NOMO-1 (cell line): ENCODE measurements around the gene NOX3.
"Not testable (repeated sequence)": the region's sequence is repeated elsewhere in the genome, so short reads cannot be mapped to it uniquely, and the experiment has no call there.

Experiments used
- DNase-seq, 2 experiments: peaks; one replicate each; lab custom pipeline; 2025; ENCODE audit not compliant: unreplicated experiment in 2 of 2; lab: John Stamatoyannopoulos, UW

The NOX3 gene

DNA sequence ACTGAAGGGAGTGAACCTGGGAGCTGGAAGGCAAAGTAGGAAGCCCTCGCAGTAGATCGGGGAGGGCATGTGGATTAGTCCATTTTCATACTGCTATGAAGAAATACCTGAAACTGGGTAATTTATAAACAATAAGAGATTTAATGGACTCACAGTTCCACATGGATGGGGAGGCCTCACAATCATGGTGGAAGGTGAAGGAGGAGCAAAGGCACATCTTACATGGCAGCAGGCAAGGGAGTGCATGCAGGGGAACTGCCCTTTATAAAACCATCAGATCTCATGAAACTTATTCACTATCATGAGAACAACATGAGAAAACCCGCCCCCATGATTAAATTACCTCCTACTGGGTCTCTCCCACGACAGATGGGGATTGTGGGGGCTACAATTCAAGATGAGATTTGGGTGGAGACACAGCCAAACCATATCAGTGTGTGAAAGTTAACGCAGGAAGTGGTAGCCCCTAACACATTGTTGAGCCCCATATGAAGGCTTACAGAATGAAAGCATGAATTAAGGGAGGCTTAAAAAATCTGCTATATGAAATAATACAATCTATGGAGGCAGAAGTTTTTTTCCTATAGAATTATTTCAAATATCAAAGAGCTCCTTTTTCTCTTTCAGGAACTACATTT lies 15.5 kb upstream of the NOX3 start:
- not testable (repeated sequence) for DNase-seq

GRCh38 chr6:155468543-155468942 lies 12.9 kb upstream of the NOX3 start:
- DNase-seq = not testable (repeated sequence)

DNA sequence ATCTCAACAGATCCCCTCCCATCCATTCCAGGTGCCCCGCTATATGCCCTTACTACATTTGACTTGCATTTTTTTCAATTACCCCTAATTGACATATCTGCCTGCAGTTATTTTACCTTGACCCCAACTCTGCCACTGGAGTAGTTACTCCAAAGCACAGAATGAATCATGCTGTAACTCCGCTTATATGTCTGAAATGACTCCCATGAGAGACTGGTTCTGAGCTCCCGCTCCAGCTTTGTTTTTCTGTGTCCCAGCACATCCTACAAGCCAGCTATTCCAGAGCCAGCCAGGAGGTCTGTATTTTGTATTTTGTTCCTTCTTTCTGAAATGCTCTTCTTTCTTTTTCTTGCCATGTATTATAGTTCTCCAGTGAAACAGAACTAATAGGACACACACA lies 10.9 kb upstream of the NOX3 start:
- no peak for DNase-seq

GRCh38 chr6:155461556-155461955 lies 5.9 kb upstream of the NOX3 start:
- DNase-seq = no peak

DNA sequence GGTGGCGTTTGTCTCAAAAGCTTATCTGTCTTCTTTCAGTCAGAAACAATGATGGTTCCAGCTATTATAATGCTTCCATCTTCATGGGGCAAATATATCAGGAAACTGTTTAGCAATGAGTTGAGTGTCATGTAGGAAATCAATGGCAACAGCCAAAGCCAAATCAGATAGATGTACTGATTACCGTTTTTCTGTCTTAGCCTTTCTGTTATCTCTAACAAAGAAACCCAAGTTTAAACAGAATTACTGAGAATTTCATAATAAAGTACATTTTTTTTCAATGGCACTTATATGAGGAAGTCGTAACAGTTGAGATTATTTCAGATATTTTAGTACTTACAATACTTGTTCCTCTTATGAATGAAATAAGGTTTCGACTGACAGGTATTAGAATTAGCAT lies 1.2 kb downstream of the NOX3 start:
- peak in 1 of 2 experiments; percentile 62 for DNase-seq

DNA sequence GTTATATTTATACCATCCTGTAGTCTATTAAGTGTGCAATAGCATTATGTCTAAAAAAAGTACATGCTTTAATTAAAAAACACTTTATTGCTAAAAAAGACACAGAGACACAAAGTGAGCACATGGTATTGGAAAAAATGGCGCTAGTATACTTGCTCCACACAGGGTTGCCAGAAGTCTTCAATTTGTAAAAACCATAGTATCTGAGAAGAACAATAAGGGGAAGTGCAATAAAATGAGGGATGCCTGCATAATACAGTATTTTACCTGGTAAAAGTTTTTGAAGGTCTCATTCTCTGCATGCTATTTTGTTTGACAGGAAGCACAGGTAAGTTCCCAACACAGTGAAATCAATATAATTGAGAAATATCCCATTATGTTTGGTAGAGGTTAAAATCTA lies 1.6 kb downstream of the NOX3 start:
- DNase-seq = peak in 1 of 2 experiments; percentile 36

- no peak for DNase-seq
These were observed 3.1 kb downstream of the NOX3 start for GRCh38 chr6:155452576-155452975.

- not testable (repeated sequence) for DNase-seq
These were observed 4.1 kb downstream of the NOX3 start for GRCh38 chr6:155451530-155451929.

DNA sequence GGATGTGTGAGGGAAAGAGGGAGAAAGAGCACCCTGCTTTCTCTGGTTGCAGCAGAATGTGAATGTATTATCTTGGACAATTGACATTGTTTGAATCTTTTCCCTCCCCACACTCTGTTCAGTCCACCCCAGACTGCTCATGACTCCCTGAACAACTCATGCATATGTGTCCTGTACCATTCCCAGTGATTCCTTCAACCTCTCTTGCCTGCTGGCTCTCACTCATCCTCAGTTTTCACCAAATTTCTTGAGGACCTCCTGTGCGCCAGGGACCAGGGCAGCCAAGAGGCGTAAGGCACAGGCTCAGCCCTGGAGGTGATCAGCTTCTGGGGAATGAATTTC lies 5.4 kb downstream of the NOX3 start:
- no peak for DNase-seq

GRCh38 chr6:155449450-155450239 lies 6.0 kb downstream of the NOX3 start:
- no peak for DNase-seq

- DNase-seq = no peak
These were observed 6.8 kb downstream of the NOX3 start for GRCh38 chr6:155448668-155449449.

GRCh38 chr6:155447949-155448348 lies 7.7 kb downstream of the NOX3 start:
- no peak for DNase-seq

GRCh38 chr6:155444952-155445903 lies 10.4 kb downstream of the NOX3 start:
- no peak for DNase-seq

GRCh38 chr6:155444120-155444917 lies 11.3 kb downstream of the NOX3 start:
- no peak for DNase-seq

DNA sequence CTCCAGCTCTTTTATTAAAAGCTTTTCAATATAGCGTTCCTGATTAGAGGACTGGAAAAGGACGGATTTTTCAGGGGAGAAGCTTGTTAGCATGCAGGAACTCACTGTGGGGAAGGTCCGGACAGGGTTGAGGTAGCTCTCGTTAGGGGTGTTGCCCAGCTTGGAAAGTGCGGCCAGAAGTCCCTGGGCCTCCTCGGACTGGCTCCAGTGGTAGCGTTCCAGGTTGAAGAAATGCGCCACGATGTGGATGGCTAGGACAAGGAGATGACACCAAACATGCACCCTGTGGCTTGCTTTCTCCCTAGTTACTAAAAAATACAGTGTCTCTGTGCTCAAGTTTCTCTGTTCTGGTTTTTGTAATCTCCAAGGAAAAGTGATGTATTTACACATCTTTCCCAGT lies 12.5 kb downstream of the NOX3 start:
- DNase-seq = no peak

DNA sequence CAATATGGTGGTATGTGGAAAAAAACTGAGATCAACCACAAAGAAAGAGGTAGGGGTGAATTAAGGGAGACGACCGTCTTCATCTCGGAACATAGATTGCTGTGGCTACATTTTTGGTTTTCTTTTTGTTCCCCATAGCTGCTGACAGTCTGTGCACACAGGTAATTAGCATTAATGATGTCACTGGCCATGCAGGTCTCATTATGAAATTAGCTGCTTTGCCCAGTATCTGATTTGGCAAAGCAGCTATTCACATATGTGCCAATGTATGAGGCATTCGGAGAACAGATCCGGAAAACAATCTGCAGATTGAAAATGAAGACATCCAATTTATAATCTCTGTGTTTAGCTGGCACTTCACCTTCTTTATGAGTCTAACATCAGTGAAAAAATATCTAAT lies 13.1 kb downstream of the NOX3 start:
- DNase-seq = peak; percentile 39 to 77

DNA sequence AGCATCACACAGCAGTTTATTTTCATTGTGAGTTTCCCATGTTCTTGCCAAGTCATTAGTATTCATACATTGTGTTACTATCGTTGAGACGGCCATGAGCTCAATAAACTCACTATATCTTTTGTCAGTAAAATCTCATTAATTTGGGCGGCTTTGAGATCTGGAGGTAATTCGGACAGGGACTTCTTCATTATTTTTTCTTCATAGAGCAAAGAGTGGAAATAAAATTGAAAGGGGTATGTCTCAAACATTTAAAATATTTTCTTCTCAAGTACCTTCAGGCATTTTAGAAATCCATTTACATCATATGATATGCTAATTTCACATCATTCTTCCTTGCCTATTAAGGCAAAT lies 14.6 kb downstream of the NOX3 start:
- DNase-seq = no peak

DNA sequence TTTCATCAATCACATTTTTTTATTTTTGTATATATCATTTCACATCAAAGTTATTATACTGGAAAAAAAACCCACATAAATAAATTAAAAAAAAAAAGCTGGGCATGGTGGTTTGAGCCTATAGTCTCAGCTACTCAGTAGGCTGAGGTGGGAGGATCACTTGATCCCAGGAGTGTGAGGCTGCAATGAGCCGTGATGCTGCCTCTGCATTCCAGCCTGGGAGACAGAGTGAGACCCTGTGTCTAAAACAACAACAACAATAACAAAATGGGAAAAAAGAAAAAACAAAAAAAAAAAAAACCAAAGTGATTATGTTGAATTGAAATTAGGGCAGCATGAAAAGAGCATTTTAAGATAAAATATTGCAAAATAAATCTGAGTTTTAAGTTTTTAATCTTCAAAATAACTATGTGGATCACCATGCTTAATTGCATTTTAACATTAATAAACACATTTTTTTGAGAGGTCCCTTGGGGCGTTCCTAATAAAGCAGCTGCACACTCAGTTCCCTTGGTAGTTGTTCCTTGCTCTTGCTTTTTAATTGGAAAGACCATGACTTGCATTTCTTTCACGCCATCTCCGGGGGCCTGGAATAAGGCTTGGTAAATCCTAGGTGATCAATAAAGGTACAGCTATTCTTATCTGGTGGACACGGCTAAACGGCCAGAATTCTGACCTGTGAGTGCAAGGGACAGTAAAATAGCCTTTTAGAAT lies 15.1 kb downstream of the NOX3 start:
- no peak for DNase-seq

- DNase-seq = peak in 1 of 2 experiments; percentile 49
These were observed 16.3 kb downstream of the NOX3 start for GRCh38 chr6:155439376-155439775.
